ENCODE results near the gene CALR.
A peak's percentile ranks its signal among the peaks of the same experiment; 100 is the strongest.

Gene CALR

DNA sequence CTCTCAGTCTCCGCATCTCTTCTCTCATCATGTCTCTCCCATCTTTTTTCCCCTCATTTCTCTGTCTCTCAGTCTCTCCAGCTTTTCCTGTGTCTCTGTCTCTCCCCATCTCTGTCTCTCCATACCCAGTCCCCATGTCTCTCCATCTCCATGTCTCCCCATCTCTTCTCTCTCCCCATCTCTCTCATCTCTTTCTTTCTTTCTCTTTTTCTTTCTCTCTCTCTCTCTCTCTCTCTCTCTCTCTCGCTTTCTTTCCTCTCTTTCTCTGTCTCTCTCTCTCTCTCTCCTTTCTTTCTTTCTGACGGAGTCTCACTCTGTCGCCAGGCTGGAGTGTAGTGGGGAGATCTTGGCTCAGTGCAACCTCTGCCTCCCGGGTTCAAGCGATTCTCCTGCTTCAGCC, 44.2 kb downstream of the CALR start:
- H3K27me3 Mint-ChIP-seq: peaks cover 5% of the 10 kb centered on the region
- no peak overlapping the region for H3K4me3 Mint-ChIP-seq
- H3K4me1 Mint-ChIP-seq: peaks cover 3% of the 10 kb centered on the region
- no peaks in the 10 kb centered on the region for H3K9me3 Mint-ChIP-seq
- no peak overlapping the region for H3K27ac Mint-ChIP-seq
- no peaks in the 10 kb centered on the region for H3K36me3 Mint-ChIP-seq

DNA sequence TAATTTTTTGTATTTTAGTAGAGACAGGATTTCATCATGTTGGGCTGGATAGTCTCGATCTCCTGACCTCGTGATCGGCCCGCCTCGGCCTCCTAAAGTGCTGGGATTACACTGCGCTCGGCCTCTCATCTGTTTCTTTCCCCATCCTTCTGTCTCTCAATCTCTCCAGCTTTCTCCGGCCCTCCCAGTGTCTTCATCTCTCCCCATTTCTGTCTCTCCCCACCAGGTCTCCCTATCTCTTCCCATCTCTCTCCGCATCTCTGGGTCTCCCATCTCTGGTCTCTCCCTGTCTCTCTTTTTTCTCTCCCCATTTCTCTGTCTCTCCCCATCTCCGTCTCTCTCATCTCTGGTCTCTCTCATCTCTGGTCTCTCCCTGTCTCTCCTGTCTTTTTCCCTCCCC, 44.7 kb downstream of the CALR start:
- no peaks in the 10 kb centered on the region for H3K9me3 Mint-ChIP-seq
- H3K4me1 Mint-ChIP-seq: no peaks in the 10 kb centered on the region

GRCh38 chr19:12983542-12984142, 45.2 kb downstream of the CALR start:
- no peak overlapping the region for H3K4me3 Mint-ChIP-seq
- H3K36me3 Mint-ChIP-seq: no peaks in the 10 kb centered on the region
- H3K27me3 Mint-ChIP-seq: no peaks in the 10 kb centered on the region
- no peak overlapping the region for H3K27ac Mint-ChIP-seq
- no peaks in the 10 kb centered on the region for H3K9me3 Mint-ChIP-seq
- no peaks in the 10 kb centered on the region for H3K4me1 Mint-ChIP-seq

More for the DNA sequence above, 44.7 kb downstream of the CALR start:
- H3K4me3 Mint-ChIP-seq: no peak overlapping the region
- no peak overlapping the region for H3K27ac Mint-ChIP-seq
- peaks cover under 1% of the 10 kb centered on the region for H3K27me3 Mint-ChIP-seq
- H3K36me3 Mint-ChIP-seq: no peaks in the 10 kb centered on the region

GRCh38 chr19:12984143-12984627, 45.8 kb downstream of the CALR start:
- no peaks in the 10 kb centered on the region for H3K4me1 Mint-ChIP-seq
- H3K9me3 Mint-ChIP-seq: no peaks in the 10 kb centered on the region

DNA sequence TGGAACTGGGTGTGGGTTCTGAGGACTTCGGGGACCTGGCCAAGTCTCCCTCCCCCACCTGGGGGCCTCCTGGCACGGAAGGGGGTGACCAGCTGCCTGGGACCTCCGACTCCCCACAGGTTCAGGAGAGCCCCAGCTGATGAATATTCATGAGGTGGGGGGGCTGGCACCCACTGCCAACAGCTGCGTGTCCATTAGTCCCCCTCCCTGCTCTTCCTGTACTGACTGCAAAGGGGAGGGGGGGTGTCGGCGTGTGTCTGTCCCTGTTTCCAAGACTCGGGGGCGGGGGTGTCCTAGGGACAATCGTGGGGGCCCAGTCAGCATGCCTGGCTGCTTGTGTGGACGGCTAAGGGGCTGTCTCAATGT, 46.3 kb downstream of the CALR start:
- H3K27ac Mint-ChIP-seq: no peak overlapping the region

More at GRCh38 chr19:12984143-12984627, 45.8 kb downstream of the CALR start:
- no peak overlapping the region for H3K27ac Mint-ChIP-seq
- no peak overlapping the region for H3K4me3 Mint-ChIP-seq
- no peaks in the 10 kb centered on the region for H3K36me3 Mint-ChIP-seq
- no peaks in the 10 kb centered on the region for H3K27me3 Mint-ChIP-seq

GRCh38 chr19:12985049-12985776, 46.8 kb downstream of the CALR start:
- H3K4me1 Mint-ChIP-seq: no peaks in the 10 kb centered on the region
- H3K36me3 Mint-ChIP-seq: no peaks in the 10 kb centered on the region
- H3K4me3 Mint-ChIP-seq: no peak overlapping the region
- H3K27ac Mint-ChIP-seq: peak overlapping the region; percentile 20
- no peaks in the 10 kb centered on the region for H3K27me3 Mint-ChIP-seq
- no peaks in the 10 kb centered on the region for H3K9me3 Mint-ChIP-seq

More for the DNA sequence above, 46.3 kb downstream of the CALR start:
- no peak overlapping the region for H3K4me3 Mint-ChIP-seq
- no peaks in the 10 kb centered on the region for H3K36me3 Mint-ChIP-seq
- H3K4me1 Mint-ChIP-seq: no peaks in the 10 kb centered on the region
- no peaks in the 10 kb centered on the region for H3K27me3 Mint-ChIP-seq
- H3K9me3 Mint-ChIP-seq: no peaks in the 10 kb centered on the region

DNA sequence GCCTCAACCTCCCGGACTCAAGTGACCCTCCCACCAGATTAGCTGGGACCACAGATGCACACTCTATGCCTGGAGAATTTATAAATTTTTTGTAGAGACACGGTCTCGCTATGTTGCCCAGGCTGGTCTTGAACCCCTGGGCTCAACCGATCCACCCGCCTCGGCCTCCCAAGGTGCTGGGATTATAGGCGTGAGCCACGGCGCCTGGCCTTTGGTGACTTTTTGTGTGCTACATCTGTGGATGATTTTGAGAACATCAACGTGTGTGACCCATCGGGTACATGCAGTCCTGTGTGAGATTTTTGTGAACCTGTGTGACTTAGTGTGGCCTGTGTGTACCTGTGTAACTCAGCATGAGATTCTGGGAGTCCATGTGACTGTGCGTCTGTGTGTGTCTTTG, 48.3 kb downstream of the CALR start:
- Mint-ChIP-seq H3K27me3 (no peaks in the 10 kb centered on the region), H3K36me3 (no peaks in the 10 kb centered on the region), H3K9me3 (no peaks in the 10 kb centered on the region), H3K4me1 (no peaks in the 10 kb centered on the region), H3K27ac (peak overlapping the region; percentile 2), H3K4me3 (no peak overlapping the region)

GRCh38 chr19:12987190-12987589, 48.8 kb downstream of the CALR start:
- Mint-ChIP-seq H3K27me3 (no peaks in the 10 kb centered on the region), H3K27ac (no peak overlapping the region), H3K4me1 (no peaks in the 10 kb centered on the region), H3K4me3 (no peak overlapping the region), H3K9me3 (no peaks in the 10 kb centered on the region), H3K36me3 (no peaks in the 10 kb centered on the region)

DNA sequence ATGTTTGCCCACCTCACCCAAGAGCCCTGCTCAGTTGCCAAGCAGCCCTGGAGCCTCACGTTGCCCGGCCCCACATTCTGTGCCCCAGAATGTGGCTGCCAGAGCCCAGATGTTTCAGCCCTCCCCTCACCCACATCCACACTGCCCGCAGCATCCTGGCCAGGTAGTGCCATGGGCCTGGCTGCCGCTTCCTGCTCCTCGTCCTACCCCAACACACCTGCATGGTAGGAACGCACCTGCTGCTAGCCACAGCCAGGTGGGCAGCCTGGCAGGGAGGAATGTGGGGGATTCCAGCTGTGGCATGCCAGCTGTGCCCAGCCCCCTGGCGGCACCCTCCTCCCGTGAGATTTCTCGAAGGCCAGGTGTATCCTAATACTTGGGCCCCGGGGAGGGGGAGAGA, 49.4 kb downstream of the CALR start:
- Mint-ChIP-seq H3K4me3 (no peak overlapping the region), H3K27me3 (no peaks in the 10 kb centered on the region), H3K27ac (no peak overlapping the region), H3K9me3 (no peaks in the 10 kb centered on the region), H3K4me1 (no peaks in the 10 kb centered on the region), H3K36me3 (no peaks in the 10 kb centered on the region)

- no peak overlapping the region for H3K4me3 Mint-ChIP-seq
- H3K36me3 Mint-ChIP-seq: no peaks in the 10 kb centered on the region
- H3K4me1 Mint-ChIP-seq: peaks cover 6% of the 10 kb centered on the region
- H3K27me3 Mint-ChIP-seq: no peaks in the 10 kb centered on the region
- no peaks in the 10 kb centered on the region for H3K9me3 Mint-ChIP-seq
- H3K27ac Mint-ChIP-seq: no peak overlapping the region
Observed at GRCh38 chr19:12990431-12990830, 52.0 kb downstream of the CALR start.

DNA sequence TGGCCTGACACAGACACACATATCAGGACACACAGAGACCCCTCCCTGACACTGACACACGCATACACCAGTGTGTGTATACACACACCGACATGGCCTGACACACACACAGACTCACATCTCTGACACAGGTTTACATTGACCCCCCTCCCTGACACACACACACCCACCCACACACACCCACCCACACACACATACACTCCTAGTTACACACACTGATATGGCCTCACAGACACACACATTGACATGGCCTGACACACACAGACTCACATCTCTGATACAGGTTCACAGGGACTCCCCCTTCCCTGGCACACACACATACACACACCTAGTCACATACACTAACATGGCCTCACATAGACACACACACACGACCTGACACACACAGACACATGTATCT, 52.4 kb downstream of the CALR start:
- Mint-ChIP-seq H3K27me3 (no peaks in the 10 kb centered on the region), H3K27ac (no peak overlapping the region), H3K9me3 (no peaks in the 10 kb centered on the region), H3K4me1 (peaks cover 6% of the 10 kb centered on the region), H3K36me3 (no peaks in the 10 kb centered on the region), H3K4me3 (no peak overlapping the region)

- Mint-ChIP-seq H3K27me3 (no peaks in the 10 kb centered on the region), H3K9me3 (no peaks in the 10 kb centered on the region), H3K27ac (peak overlapping the region; percentile 14), H3K36me3 (no peaks in the 10 kb centered on the region), H3K4me1 (peaks cover 6% of the 10 kb centered on the region), H3K4me3 (no peak overlapping the region)
Observed at GRCh38 chr19:12991296-12991695, 52.9 kb downstream of the CALR start.

- H3K27ac Mint-ChIP-seq: no peak overlapping the region
- no peak overlapping the region for H3K4me3 Mint-ChIP-seq
- no peaks in the 10 kb centered on the region for H3K36me3 Mint-ChIP-seq
- peaks cover 12% of the 10 kb centered on the region for H3K4me1 Mint-ChIP-seq
- H3K9me3 Mint-ChIP-seq: no peaks in the 10 kb centered on the region
- no peaks in the 10 kb centered on the region for H3K27me3 Mint-ChIP-seq
Observed at GRCh38 chr19:12992729-12993128, 54.3 kb downstream of the CALR start.

- Mint-ChIP-seq H3K27me3 (no peaks in the 10 kb centered on the region), H3K9me3 (no peaks in the 10 kb centered on the region), H3K4me1 (peaks cover 12% of the 10 kb centered on the region), H3K27ac (peak overlapping the region; percentile 21), H3K4me3 (no peak overlapping the region), H3K36me3 (no peaks in the 10 kb centered on the region)
Observed at GRCh38 chr19:12993562-12993961, 55.2 kb downstream of the CALR start.
